Keratinocyte (primary cell): ENCODE measurements around the gene LSM4. TPM values are rescaled to one million over a fixed set of nuclear protein-coding genes. Genes with fewer than 3 reads are reported as not detected.

ENCODE experiments used
- DNase-seq: peaks from one replicate; pipeline ENCODE4 v3.0.0-alpha.2; 2011; ENCODE audit warnings: low read depth, missing footprints, low spot score
- FAIRE-seq: peaks from 2 replicates; lab custom pipeline; 2011; peaks lifted over from hg19 to GRCh38; lab: Jason Lieb, UNC
- H2AFZ ChIP-seq: 2 replicates; pipeline ENCODE4 v1.6.0; 2012; ENCODE audit warnings: low read length, control low read depth, inconsistent platforms; ENCODE audit not compliant: control insufficient read depth
- H3K27ac ChIP-seq: 2 replicates; pipeline ENCODE4 v1.5.1; 2011; ENCODE audit warnings: low read length; ENCODE audit not compliant: control insufficient read depth, insufficient read depth
- H3K27me3 ChIP-seq: 3 replicates; pipeline ENCODE4 v1.6.0; 2011; ENCODE audit warnings: low read length; ENCODE audit not compliant: control insufficient read depth, insufficient read depth; ENCODE audit errors: extremely low read depth
- H3K36me3 ChIP-seq, 2 experiments: 2 replicates in 1 of 2; 3 replicates in 1 of 2; pipeline ENCODE4 v1.5.1; 2011; ENCODE audit warnings: low read length in 2 of 2, mild to moderate bottlenecking in 1 of 2; ENCODE audit not compliant: control insufficient read depth in 2 of 2, insufficient read depth in 2 of 2; ENCODE audit errors: extremely low read depth in 1 of 2
- H3K4me1 ChIP-seq: 3 replicates; pipeline ENCODE4 v1.5.1; 2011; ENCODE audit warnings: low read length; ENCODE audit not compliant: control insufficient read depth, insufficient read depth; ENCODE audit errors: extremely low read depth
- H3K4me2 ChIP-seq: 3 replicates; pipeline ENCODE4 v1.6.0; 2011; ENCODE audit warnings: low read depth, low read length; ENCODE audit not compliant: control insufficient read depth, insufficient read depth; ENCODE audit errors: extremely low read depth
- H3K4me3 ChIP-seq, 3 experiments: fragments of 200-600 bp in 1 of 3; sonication (generic) in 1 of 3; 2 replicates in 2 of 3; 3 replicates in 1 of 3; pipeline ENCODE4 v1.5.1; 2011 to 2016; ENCODE audit warnings: low read length in 3 of 3, mild to moderate bottlenecking in 3 of 3, control low read depth in 2 of 3, inconsistent platforms in 1 of 3, low read depth in 1 of 3, mixed read lengths in 1 of 3, mixed run types in 1 of 3, moderate library complexity in 1 of 3; ENCODE audit not compliant: control insufficient read depth in 2 of 3, insufficient read depth in 2 of 3; ENCODE audit errors: extremely low read depth in 1 of 3
- H3K79me2 ChIP-seq: 2 replicates; pipeline ENCODE4 v1.6.0; 2012; ENCODE audit warnings: low read length; ENCODE audit not compliant: control insufficient read depth, insufficient read depth
- H3K9ac ChIP-seq: 3 replicates; pipeline ENCODE4 v1.6.0; 2011; ENCODE audit warnings: low read length; ENCODE audit not compliant: control insufficient read depth, insufficient read depth; ENCODE audit errors: extremely low read depth
- H3K9me1 ChIP-seq: 3 replicates; pipeline ENCODE4 v1.6.0; 2011; ENCODE audit warnings: low read length; ENCODE audit not compliant: control insufficient read depth, insufficient read depth; ENCODE audit errors: extremely low read depth
- H3K9me3 ChIP-seq: 2 replicates; pipeline ENCODE4 v1.5.1; 2012; ENCODE audit warnings: low read depth, low read length; ENCODE audit not compliant: control insufficient read depth
- H4K20me1 ChIP-seq: 3 replicates; pipeline ENCODE4 v1.6.0; 2011; ENCODE audit warnings: low read length; ENCODE audit not compliant: control insufficient read depth, insufficient read depth; ENCODE audit errors: extremely low read depth
- CTCF ChIP-seq, 3 experiments: IDR thresholded peaks in 1 of 3; conservative IDR thresholded peaks in 1 of 3; optimal IDR thresholded peaks in 1 of 3; 2 replicates in 2 of 3; 3 replicates in 1 of 3; pipeline versions ENCODE3 to v1.5.1; 2011; ENCODE audit warnings: low read length in 3 of 3, mild to moderate bottlenecking in 3 of 3, moderate library complexity in 2 of 3, control low read depth in 1 of 3, inconsistent platforms in 1 of 3; ENCODE audit not compliant: insufficient read depth in 2 of 3; ENCODE audit errors: extremely low read depth in 1 of 3
- EZH2 ChIP-seq: IDR thresholded peaks from one replicate; pipeline ENCODE4 v1.6.1; 2012; ENCODE audit warnings: inconsistent platforms, mild to moderate bottlenecking, low read length, moderate library complexity
- dilution Hi-C: fragments of 300-500 bp; cut with MboI; formaldehyde crosslinking; loops from one replicate; pipeline ENCODE4 v1.7.0; 2020; ENCODE audit warnings: low sequenced_read_pairs; ENCODE audit not compliant: extremely low pct_ligation_motif_present
- polyA plus RNA-seq, 5 experiments: library from polyadenylated mRNA; depleted of rRNA in 3 of 5; stranded (reverse) in 3 of 5; stranded (forward) in 1 of 5; unstranded in 1 of 5; fragments of >200 nt; gene quantifications; 1 replicate in 1 of 5; 2 replicates in 3 of 5; 3 replicates in 1 of 5; pipeline versions ENCODE4 v1.2.1 to v1.2.3, GENCODE V29; 2011 to 2012; ENCODE audit warnings: missing spikeins in 2 of 5, low read depth in 1 of 5, low replicate concordance in 1 of 5

The LSM4 gene
- polyA plus RNA-seq, 1 donor (not counting 4 experiments of a cell fraction or from before 2014, with no cell fraction given): 162 TPM

DNA sequence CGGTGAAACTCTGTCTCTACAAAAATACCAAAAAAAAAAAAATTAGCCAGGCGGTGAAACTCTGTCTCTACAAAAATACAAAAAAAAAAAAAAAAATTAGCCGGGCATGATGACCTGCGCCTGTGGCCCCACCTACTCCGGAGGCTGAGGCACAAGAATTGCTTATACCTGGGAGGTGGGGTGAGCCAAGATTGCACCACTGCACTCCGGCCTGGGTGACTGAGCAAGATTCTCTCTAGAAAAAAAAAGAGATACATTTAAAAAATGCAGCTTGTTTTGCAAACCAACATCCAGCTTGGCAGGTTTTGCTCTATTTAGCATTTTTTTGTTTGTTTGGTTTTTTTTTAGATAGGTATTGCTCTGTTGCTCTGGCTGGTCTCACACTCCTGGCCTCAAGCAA, 10.8 kb upstream of the LSM4 start:
- Histone ChIP-seq H3K36me3 (no peaks in the 10 kb centered on the region), H3K4me2 (no peak overlapping the region), H3K27me3 (no peaks in the 10 kb centered on the region), H3K9me3 (no peaks in the 10 kb centered on the region), H3K79me2 (no peaks in the 10 kb centered on the region), H3K27ac (no peak overlapping the region), H4K20me1 (no peaks in the 10 kb centered on the region), H3K4me3 (no peak overlapping the region), H3K4me1 (peaks cover 10% of the 10 kb centered on the region), H3K9me1 (no peaks in the 10 kb centered on the region), H3K9ac (no peak overlapping the region), H2AFZ (no peak overlapping the region)
- TF ChIP-seq EZH2: no peak
- no peak for TF ChIP-seq CTCF (optimal IDR thresholded peaks at IDR 0.05 in 1 of 3, IDR thresholded peaks at IDR 0.05 in 1 of 3, conservative IDR thresholded peaks at IDR 0.05 in 1 of 3; ENCODE audit: extremely low read depth in 1 of 3, insufficient read depth in 2 of 3, low read length in 3 of 3)
- dilution Hi-C loops: no loop called here
- DNase-seq (no peak), FAIRE-seq (no peak)

GRCh38 chr19:18332917-18333530, 10.1 kb upstream of the LSM4 start:
- H3K27me3 ChIP-seq: no peaks in the 10 kb centered on the region
- H3K9ac ChIP-seq: no peak overlapping the region
- no peak for TF ChIP-seq EZH2
- TF ChIP-seq CTCF (optimal IDR thresholded peaks at IDR 0.05 in 1 of 3, IDR thresholded peaks at IDR 0.05 in 1 of 3, conservative IDR thresholded peaks at IDR 0.05 in 1 of 3; ENCODE audit: extremely low read depth in 1 of 3, insufficient read depth in 2 of 3, low read length in 3 of 3): no peak
- H3K9me3 ChIP-seq: no peaks in the 10 kb centered on the region
- dilution Hi-C loops: no loop called here
- no peak overlapping the region for H2AFZ ChIP-seq
- DNase-seq (no peak), FAIRE-seq (no peak)
- no peak overlapping the region for H3K27ac ChIP-seq
- no peak overlapping the region for H3K4me3 ChIP-seq
- peaks cover 13% of the 10 kb centered on the region for H3K4me1 ChIP-seq
- H3K36me3 ChIP-seq: no peaks in the 10 kb centered on the region
- H3K9me1 ChIP-seq: no peaks in the 10 kb centered on the region
- no peaks in the 10 kb centered on the region for H4K20me1 ChIP-seq
- no peak overlapping the region for H3K4me2 ChIP-seq
- H3K79me2 ChIP-seq: no peaks in the 10 kb centered on the region
